PC-9 (cell line): ENCODE data around the gene CLDN3. TPM values are rescaled to one million over a fixed set of nuclear protein-coding genes. Genes with fewer than 3 reads are reported as not detected.

Experiments used
- BruUV-seq: library from RNA; stranded (reverse); fragments of 400-500 nt; replicated peaks from 2 replicates; lab custom pipeline; 2021; lab: Mats Ljungman, UMichigan
- CTCF ChIA-PET: fragments of 300-600 bp; sonication (Branson Sonifier 250); formaldehyde crosslinking; loops from one replicate; lab custom pipeline; 2022; ENCODE audit warnings: antibody characterized with exemption; lab: Charles Lee
- POLR2A ChIA-PET: fragments of 300-600 bp; sonication (Branson Sonifier 250); formaldehyde crosslinking; loops from one replicate; lab custom pipeline; 2022; ENCODE audit warnings: antibody characterized with exemption; ENCODE audit not compliant: unreplicated experiment; lab: Charles Lee
- DNase-seq, 2 experiments: peaks; one replicate each; pipeline versions ENCODE4 v3.0.0 to v3.0.0-alpha.2; 2015 to 2022; ENCODE audit warnings: mixed read lengths in 1 of 2
- H2AFZ ChIP-seq: fragments of 200-600 bp; sonication (generic); 2 replicates; pipeline ENCODE4 v1.8.1; 2017; ENCODE audit warnings: antibody characterized with exemption
- H3F3A ChIP-seq: fragments of 200-600 bp; sonication (generic); 2 replicates; pipeline ENCODE4 v1.8.1; 2017; ENCODE audit warnings: antibody characterized with exemption, mild to moderate bottlenecking, low read depth; ENCODE audit not compliant: insufficient read depth
- H3K27ac ChIP-seq: fragments of 200-600 bp; sonication (generic); 2 replicates; pipeline ENCODE4 v1.6.1; 2016; ENCODE audit warnings: mixed run types
- H3K27me3 ChIP-seq: fragments of 200-600 bp; sonication (generic); 2 replicates; pipeline ENCODE4 v1.6.1; 2016; ENCODE audit warnings: low read depth, mixed run types; ENCODE audit not compliant: insufficient read depth
- H3K36me3 ChIP-seq: fragments of 200-600 bp; sonication (generic); 2 replicates; pipeline ENCODE4 v1.6.1; 2016; ENCODE audit warnings: low read depth, mixed run types
- H3K4me1 ChIP-seq: fragments of 200-600 bp; sonication (generic); replicated peaks from 2 replicates; pipeline ENCODE4 v1.6.1; 2016; ENCODE audit warnings: mixed run types; ENCODE audit not compliant: insufficient read depth
- H3K4me2 ChIP-seq: fragments of 200-600 bp; sonication (generic); 2 replicates; pipeline ENCODE4 v1.6.1; 2017; ENCODE audit warnings: mixed run types
- H3K4me3 ChIP-seq: fragments of 200-600 bp; sonication (generic); 2 replicates; pipeline ENCODE4 v1.6.1; 2016; ENCODE audit warnings: mixed run types
- H3K79me2 ChIP-seq: fragments of 200-600 bp; sonication (generic); 2 replicates; pipeline ENCODE4 v1.6.1; 2017; ENCODE audit warnings: low read depth, mixed run types
- H3K9me2 ChIP-seq: fragments of 200-600 bp; sonication (generic); 2 replicates; pipeline ENCODE4 v1.8.1; 2017; ENCODE audit warnings: mild to moderate bottlenecking; ENCODE audit not compliant: insufficient read depth
- H3K9me3 ChIP-seq: fragments of 200-600 bp; sonication (generic); 2 replicates; pipeline ENCODE4 v1.8.1; 2016; ENCODE audit warnings: low read depth; ENCODE audit not compliant: insufficient read depth
- H4K20me1 ChIP-seq: fragments of 200-600 bp; sonication (generic); 2 replicates; pipeline ENCODE4 v1.8.1; 2017; ENCODE audit not compliant: insufficient read depth
- CTCF ChIP-seq: fragments of 200-600 bp; sonication (generic); conservative IDR thresholded peaks from 2 replicates; pipeline ENCODE4 v1.6.1; 2017; ENCODE audit warnings: mixed run types, antibody characterized with exemption, mild to moderate bottlenecking, moderate library complexity
- EZH2 ChIP-seq: fragments of 200-600 bp; sonication (generic); IDR thresholded peaks from 2 replicates; pipeline ENCODE4 v1.8.0; 2017; ENCODE audit warnings: antibody characterized with exemption, low read depth
- intact Hi-C: fragments of 100-400 bp; cut with micrococcal nuclease; formaldehyde crosslinking; loops from one replicate; pipeline ENCODE4 v1.10.0; 2022; ENCODE audit not compliant: unreplicated experiment
- total RNA-seq: library from RNA; stranded (reverse); gene quantifications from 2 replicates; pipeline ENCODE4 v1.2.3, GENCODE V29; 2021

The CLDN3 gene
- total RNA-seq, 1 experiment from 2014 or later, result 31.3 TPM

GRCh38 chr7:73779517-73779916 is 9.4 kb upstream of the CLDN3 start:
- ChIA-PET CTCF (no interaction called here), POLR2A (no interaction called here)
- H3K9me3 ChIP-seq, result no peaks in the 10 kb centered on the region
- DNase-seq, result no peak
- H3K27ac ChIP-seq, result no peak overlapping the region
- H3K4me2 ChIP-seq, result no peak overlapping the region
- H3K79me2 ChIP-seq, result no peaks in the 10 kb centered on the region
- peaks cover 7% of the 10 kb centered on the region for H3K4me1 ChIP-seq
- intact Hi-C loops, result no loop called here
- peaks cover 3% of the 10 kb centered on the region; the same call in 1 of the 2 replicates for H3F3A ChIP-seq
- no TSS peak for BruUV-seq
- H3K36me3 ChIP-seq, result no peaks in the 10 kb centered on the region
- H3K27me3 ChIP-seq, result no peaks in the 10 kb centered on the region
- H2AFZ ChIP-seq, result no peak overlapping the region
- H3K9me2 ChIP-seq, result no peaks in the 10 kb centered on the region
- H3K4me3 ChIP-seq, result no peak overlapping the region
- no peaks in the 10 kb centered on the region for H4K20me1 ChIP-seq
- TF ChIP-seq EZH2 (no peak), CTCF (no peak)

GRCh38 chr7:73778801-73779389 is 8.8 kb upstream of the CLDN3 start:
- Histone ChIP-seq H2AFZ (no peak overlapping the region), H4K20me1 (no peaks in the 10 kb centered on the region), H3K36me3 (no peaks in the 10 kb centered on the region), H3K27ac (no peak overlapping the region), H3K9me2 (no peaks in the 10 kb centered on the region), H3K4me1 (peaks cover 13% of the 10 kb centered on the region), H3F3A (peaks cover 3% of the 10 kb centered on the region; the same call in 1 of the 2 replicates), H3K4me2 (no peak overlapping the region), H3K9me3 (no peaks in the 10 kb centered on the region), H3K79me2 (no peaks in the 10 kb centered on the region), H3K4me3 (no peak overlapping the region), H3K27me3 (no peaks in the 10 kb centered on the region)
- no TSS peak for BruUV-seq
- CTCF ChIA-PET, result no interaction called here
- intact Hi-C loops, result no loop called here
- no peak for DNase-seq
- POLR2A ChIA-PET, result no interaction called here
- no peak for TF ChIP-seq CTCF
- no peak for TF ChIP-seq EZH2

GRCh38 chr7:73774923-73775322 is 4.9 kb upstream of the CLDN3 start:
- intact Hi-C loops, result no loop called here

More at GRCh38 chr7:73774923-73775322, 4.9 kb upstream of the CLDN3 start:
- BruUV-seq, result no TSS peak
- peak overlapping the region; percentile 11; the same call in 1 of the 2 replicates for H3K4me2 ChIP-seq
- H3K27ac ChIP-seq, result no peak overlapping the region; the same call in 1 of the 2 replicates
- no peaks in the 10 kb centered on the region for H3K36me3 ChIP-seq
- TF ChIP-seq CTCF, result no peak
- TF ChIP-seq EZH2, result no peak
- H3K4me3 ChIP-seq, result no peak overlapping the region
- no peaks in the 10 kb centered on the region for H3K9me2 ChIP-seq
- no peaks in the 10 kb centered on the region for H3K9me3 ChIP-seq
- no peaks in the 10 kb centered on the region for H3K27me3 ChIP-seq
- H3K4me1 ChIP-seq, result peaks cover 23% of the 10 kb centered on the region
- CTCF ChIA-PET, result interaction anchor here (0.7 kb wide), 1 partner anchor 32 kb away, joined by 3 read pairs; no protein-coding TSS in a partner anchor
- no peaks in the 10 kb centered on the region for H3K79me2 ChIP-seq
- POLR2A ChIA-PET, result no interaction called here
- H3F3A ChIP-seq, result peaks cover 8% of the 10 kb centered on the region; the same call in 1 of the 2 replicates
- no peak for DNase-seq
- no peak overlapping the region for H2AFZ ChIP-seq
- no peaks in the 10 kb centered on the region for H4K20me1 ChIP-seq
